GM21825 (cell line): Measurements from ENCODE around the gene PDE4A.
"Not testable (repeated sequence)": the region's sequence is repeated elsewhere in the genome, so short reads cannot be mapped to it uniquely, and the experiment has no call there.

Source experiments
- ATAC-seq: cut with Tn5 transposase; IDR thresholded peaks from one replicate; pipeline ENCODE4 v1.9.1; 2021; ENCODE audit warnings: mild to moderate bottlenecking, moderate library complexity; ENCODE audit not compliant: unreplicated experiment

Gene PDE4A

DNA sequence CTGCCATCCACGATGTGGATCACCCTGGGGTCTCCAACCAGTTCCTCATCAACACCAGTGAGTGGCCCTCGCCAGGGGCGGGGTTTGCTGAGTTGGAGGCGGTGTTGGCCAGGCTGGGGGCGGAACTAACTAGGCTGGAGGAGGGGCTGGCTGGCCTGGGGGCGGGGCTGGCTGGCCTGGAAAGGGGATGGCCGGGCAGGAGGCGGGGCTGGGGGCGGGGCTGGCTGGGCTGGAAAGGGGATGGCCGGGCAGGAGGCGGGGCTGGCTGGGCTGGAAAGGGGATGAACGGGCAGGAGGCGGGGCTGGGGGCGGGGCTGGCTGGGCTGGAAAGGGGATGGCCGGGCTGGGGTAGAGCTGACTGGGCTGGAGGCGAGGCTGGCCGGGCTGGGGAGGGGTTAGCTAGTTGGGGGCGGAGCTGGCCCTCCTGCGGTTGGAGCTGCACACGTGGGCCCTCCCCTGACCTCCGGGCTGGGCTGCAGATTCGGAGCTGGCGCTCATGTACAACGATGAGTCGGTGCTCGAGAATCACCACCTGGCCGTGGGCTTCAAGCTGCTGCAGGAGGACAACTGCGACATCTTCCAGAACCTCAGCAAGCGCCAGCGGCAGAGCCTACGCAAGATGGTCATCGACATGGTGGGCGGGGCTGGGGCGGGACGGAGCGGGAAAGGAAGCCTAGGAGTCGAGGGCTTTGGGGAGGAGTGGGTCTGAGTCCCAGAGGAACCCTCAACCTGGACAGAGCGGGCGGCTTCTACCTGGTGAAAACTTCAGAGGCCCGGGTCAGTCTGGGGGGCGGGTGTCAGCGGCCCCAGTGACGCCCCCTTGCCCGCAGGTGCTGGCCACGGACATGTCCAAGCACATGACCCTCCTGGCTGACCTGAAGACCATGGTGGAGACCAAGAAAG is 41.0 kb downstream of the PDE4A start:
- ATAC-seq: peak; percentile 83

DNA sequence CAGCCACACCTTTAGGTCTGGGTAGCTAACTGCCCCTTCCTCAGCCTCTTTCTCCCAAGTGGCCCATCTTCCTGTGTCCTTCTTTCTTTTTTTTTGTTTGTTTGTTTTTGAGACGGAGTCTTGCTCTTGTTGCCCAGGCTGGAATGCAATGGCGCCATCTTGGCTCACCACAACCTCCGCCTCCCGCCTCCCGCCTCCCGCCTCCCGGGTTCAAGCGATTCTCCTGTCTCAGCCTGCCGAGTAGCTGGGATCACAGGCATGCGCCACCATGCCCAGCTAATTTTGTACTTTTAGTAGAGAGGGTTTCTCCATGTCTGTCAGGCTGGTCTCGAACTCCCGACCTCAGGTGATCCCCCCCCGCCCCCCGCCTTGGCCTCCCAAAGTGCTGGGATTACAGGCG is 41.7 kb downstream of the PDE4A start:
- not testable (repeated sequence) for ATAC-seq

DNA sequence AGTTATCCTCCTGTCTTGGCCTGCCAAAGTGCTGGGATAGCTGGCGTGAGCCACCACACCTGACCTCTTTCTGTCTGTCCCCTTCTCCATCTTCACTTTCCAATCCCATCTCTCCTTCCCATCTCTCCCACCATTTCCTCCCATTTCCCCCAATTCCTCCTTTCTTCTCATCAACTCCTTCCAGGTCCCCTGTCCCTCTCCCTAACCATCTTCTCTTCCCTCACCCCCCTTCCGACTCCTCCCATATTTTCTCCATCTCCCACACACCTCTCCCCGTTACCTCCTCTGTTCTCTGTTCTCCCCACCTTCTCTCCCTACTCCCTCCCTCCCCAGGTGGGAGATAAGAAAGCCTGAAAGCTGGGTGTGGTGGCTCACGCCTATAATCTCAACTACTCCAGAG is 42.2 kb downstream of the PDE4A start:
- no peak for ATAC-seq

DNA sequence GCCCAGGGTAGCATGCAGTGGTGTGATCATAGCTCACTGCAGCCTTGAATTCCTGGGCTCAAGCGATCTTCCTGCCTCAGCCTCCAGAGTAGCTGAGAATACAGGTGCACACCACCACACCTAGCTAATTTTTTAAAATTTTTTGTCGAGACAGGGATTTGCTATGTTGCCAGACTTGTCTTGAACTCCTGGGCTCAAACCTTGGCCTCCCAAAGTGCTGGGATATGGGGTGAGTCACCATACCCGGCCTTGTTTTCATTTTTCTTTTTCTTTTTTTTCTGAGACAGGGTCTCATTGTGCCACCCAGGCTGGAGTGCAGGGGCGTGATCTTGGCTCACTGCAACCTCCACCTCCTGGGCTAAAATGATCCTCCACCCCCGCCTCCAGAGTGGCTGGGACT is 44.1 kb downstream of the PDE4A start:
- no peak for ATAC-seq

DNA sequence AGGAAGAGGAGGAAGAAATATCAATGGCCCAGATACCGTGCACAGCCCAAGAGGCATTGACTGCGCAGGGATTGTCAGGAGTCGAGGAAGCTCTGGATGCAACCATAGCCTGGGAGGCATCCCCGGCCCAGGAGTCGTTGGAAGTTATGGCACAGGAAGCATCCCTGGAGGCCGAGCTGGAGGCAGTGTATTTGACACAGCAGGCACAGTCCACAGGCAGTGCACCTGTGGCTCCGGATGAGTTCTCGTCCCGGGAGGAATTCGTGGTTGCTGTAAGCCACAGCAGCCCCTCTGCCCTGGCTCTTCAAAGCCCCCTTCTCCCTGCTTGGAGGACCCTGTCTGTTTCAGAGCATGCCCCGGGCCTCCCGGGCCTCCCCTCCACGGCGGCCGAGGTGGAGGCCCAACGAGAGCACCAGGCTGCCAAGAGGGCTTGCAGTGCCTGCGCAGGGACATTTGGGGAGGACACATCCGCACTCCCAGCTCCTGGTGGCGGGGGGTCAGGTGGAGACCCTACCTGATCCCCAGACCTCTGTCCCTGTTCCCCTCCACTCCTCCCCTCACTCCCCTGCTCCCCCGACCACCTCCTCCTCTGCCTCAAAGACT is 46.9 kb downstream of the PDE4A start:
- ATAC-seq: no peak

DNA sequence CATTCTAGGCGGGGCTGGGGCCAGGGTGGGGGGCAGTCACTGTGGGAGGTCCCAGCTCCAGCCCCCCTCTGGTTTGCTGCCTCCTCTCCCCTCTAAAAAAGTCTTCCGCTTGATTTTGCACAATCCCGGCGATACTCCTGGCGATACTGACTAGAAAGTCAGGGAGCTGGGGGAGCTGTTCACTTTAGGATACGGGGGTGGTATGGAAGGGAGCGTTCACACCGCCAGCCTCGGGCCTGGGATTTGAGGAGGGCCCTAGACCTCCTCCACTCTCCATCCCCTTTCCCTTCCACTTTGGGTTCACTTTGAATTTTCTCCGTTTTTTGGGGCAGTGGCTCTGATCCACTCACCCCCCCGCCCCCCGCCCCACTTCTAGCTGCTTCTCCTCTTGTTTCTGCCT is 47.8 kb downstream of the PDE4A start:
- no peak for ATAC-seq

DNA sequence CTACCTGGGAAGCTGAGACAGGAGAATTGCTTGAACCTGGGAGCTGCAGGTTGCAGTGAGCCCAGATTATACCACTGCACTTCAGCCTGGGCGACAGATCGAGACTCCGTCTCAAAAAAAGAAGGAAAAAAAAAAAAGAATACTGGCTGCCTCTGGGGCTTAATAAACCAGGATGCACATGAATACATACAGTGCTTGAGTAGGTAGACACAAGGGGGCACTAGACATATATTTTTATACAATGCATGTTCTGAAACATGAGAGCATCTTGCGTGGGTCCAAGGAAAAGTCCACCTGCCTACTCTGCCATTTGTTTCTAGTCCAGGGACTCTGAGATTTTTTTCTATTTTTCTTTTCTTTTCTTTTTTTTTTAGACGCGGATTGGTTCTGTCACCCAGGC is 51.6 kb downstream of the PDE4A start:
- no peak for ATAC-seq

DNA sequence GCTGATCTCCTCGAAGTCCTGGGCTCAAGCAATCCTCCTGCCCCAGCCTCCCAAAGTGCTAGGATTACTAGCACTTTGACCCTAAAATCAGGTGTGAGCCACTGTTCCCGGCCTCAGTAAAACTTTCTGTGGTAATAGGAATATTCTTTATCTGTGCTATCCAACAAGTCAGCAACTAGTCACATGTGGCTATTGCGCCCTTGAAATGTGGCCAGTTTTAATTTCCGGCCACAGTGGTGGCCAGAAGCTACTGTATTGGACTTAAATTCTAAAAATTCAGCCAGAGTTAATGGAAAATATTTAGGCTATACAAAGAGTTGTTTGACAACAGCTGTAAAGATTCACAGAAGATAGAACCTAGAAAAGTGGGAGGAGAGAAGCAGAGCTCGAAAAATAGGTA is 52.9 kb downstream of the PDE4A start:
- ATAC-seq: no peak

DNA sequence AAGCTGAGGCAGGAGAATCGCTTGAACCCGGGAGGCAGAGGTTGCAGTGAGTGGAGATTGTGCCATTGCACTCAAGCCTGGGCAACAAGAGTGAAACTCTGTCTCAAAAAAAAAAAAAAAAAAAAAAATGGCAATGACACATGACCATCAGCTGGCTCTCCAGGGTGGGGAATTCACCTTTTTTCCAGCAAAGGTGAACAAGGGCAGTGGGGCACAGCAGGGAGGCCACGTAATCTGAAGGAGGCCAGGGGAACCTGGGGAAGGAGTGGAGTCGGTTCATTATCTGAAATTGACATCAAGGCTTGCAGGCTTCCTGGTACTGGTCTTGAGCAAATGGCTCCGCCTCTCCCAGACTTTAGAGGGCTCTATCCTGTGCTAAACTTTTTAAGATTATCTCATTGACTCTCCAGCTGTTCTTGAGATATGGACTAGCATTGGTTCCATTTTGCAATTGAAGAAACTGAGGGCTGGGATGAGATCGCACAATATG is 54.7 kb downstream of the PDE4A start:
- ATAC-seq: no peak

DNA sequence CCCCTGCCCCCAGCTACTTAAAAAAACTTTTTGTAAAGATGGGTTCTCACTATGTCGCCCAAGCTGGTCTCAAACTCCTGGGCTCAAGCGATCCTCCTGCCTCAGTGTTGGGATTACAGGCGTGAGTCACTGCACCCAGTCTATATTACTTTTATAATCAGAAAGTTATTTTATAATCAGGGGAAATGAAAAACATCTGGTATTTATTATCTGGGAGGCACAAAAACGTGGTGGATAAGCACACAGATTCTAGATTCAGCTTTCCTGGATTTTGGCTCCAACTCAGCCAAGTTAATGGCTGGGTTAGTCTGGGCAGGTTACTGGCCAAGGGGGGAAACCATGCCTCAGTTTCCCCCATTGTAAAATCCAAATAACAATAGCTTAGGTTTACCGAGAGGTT is 58.1 kb downstream of the PDE4A start:
- no peak for ATAC-seq

DNA sequence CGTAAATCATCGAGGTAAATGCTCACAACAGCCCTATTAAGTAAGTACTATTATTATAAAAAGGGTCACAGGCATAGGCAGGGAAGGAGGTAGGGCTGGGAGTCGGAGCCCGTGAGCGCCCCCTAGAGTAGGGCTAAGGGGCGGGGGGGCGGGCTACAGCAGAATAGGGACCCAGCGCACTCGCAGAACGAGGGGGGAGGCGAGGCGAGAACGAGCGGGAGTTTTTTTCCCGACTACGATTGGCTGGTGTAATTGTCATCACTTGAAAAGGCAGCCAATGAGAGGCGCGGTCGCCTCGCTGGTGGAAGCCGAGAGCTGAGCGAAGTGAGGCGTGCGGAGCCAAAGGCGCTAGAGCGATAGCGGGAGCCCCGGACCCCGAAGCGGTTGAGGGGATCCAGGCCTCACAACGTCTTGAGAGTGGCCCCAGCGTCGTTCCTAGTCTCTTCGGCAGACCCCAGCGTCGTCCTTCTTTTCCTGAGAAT is 58.6 kb downstream of the PDE4A start:
- ATAC-seq: no peak

DNA sequence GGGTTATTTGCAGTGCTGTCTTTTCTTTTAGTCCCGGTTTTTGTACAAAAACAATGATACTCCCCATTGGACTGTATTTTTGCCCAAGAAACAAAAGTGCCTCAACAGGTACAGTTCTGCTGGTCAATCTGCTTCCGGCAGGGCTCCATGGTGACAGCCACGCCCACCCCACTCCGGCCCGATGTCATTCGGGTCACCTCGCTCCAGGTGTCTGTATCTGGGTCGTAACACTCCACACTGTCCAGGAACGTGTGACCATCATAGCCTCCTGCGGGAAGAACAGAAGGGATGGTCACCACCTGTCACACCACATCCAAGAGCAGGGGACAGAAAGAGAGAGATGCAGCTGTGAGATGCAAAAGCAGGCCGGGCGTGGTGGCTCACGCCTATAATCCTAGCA is 66.2 kb downstream of the PDE4A start:
- ATAC-seq: no peak

DNA sequence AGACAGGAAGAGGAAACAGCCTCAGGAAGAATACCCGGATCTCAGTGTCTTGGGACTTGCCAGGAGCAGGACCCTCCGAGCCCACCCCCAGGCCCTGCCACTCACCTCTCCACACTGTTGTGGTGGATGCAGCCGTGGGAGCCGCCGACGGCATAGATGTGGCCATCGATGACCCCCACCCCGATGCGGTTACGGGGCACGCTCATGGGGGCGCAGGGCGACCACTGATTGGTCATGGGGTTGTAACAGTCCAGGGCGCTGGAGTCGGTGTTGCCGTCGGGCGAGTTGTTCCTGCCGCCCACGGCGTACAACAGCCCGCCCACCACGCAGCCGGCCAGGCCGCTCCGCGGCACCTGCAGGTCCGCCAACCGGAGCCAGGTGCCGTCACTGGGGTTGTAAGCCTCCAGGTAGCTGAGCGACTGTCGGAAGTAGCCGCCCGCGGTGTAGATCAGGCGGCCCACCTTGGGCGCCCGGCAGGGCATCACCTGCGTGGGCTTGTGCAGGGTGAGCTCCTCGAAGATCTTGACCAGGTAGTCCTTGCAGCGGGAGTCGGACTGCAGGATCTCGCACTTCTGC is 71.2 kb downstream of the PDE4A start:
- ATAC-seq: no peak

DNA sequence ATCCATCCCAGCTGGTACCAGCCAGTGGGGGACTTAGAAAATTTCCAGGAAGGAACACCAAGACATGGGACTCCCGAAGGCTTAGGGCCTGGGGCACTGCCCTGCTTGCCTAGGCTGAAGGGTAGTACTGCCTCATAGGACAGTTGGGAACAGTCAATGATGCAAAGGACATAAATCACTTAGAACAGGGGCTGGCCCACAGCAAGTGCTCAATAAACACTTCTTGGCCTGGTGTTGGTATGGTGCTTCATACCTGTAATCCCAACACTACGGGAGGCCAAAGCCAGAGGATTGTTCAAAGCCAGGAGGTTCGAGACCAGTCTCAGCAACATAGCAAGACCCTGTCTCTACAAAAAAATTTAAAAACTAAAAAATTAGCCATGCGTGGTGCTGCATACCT is 77.0 kb downstream of the PDE4A start:
- no peak for ATAC-seq

DNA sequence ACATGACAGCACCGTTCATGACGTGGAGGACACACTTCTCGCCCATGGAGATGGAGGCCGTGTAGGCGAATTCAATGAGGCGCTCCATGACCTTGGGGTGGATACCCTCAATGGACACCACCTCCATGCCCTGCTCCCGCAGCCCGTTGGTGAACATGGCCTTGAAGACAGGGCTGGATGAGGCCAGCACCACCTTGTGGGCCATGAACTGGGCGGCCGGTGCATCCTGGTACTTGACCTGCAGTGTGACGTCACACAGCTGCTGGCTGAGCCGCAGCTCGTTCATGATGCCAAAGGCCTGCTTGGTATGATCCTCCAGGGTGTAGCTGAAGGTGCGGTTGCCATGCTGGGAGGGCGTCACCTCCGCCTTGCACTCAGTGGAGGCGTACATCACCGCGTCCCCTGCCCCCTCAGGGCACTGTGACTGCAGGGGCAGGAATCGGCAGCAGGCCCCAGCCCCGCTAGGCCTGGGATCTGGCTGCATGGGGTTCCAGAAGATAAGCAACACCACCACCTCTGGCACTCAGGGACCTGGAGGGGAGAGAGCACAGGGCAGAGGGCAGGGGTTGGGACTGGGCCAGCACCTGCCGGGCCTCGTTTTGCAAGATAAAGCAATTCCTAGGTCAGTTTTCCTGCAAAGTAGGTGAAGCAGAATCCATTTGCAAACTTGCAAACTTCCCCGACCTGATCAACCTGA is 79.4 kb downstream of the PDE4A start:
- ATAC-seq: no peak

DNA sequence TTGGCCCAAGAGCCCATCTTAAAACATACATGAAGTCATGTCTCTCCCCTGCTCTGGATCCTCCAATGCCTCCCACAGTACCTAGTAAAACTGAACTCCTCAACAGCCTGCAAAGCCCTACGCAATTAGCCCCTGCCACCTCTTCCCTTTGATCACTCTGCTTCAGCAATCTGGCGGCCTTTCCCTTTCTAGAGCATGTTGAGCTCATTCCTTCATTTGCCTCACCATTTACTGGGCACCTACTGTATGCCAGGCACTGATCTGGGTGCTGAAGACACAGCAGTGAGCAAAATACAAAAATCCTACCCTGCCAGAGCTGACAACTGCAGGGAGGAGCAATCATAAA is 79.9 kb downstream of the PDE4A start:
- no peak for ATAC-seq

DNA sequence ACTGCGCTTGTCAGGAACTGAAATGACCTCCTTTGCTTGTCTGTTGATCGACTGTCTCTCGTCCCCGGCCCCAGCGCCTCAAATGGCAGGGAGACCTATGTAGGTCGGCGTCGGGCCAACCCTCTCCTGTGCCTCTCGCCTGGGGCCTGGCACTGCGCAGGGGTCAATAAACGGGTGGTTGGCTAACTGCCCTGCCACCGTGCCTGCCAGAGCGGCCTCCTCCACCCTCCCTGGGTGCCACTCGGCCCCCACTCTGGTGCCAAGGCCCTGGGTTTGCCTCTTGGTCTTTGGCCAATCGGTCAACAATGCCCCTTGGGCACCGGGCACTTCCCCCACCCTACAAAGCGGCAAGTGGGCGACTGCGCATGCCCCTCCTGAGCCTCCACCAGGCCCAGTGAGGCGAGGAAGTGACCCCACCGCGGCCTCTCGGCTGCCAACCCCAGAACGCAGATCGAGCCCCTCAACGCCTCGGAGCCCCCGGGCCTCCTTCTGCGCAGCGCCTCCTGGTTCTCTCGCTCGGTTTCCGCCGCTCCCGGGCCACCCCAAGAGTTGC is 81.7 kb downstream of the PDE4A start:
- peak; percentile 37 for ATAC-seq

DNA sequence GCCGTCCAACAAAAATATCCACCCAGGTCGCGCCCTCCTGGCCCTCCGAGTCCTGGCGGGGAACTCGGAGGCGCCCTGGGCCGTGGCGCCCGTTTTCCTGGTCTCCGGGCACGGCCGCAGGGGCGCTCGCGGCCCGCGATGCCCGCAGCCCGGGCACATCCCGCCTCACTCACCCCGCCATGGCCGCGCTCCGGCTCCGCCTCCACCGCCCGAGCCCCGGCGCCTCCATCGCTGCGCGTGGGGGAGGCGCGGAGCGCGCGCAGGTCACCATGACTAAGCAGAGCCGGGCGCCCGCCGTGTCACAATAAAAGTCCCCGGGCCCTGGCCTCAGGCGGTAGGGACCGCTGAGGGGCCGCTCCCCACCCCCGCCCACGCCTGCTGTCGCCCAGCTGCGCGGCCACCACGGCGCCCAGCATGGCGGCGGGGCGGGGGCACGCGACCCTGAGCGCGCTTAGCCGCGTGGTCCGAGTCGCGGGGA is 82.2 kb downstream of the PDE4A start:
- peak; percentile 83 for ATAC-seq

DNA sequence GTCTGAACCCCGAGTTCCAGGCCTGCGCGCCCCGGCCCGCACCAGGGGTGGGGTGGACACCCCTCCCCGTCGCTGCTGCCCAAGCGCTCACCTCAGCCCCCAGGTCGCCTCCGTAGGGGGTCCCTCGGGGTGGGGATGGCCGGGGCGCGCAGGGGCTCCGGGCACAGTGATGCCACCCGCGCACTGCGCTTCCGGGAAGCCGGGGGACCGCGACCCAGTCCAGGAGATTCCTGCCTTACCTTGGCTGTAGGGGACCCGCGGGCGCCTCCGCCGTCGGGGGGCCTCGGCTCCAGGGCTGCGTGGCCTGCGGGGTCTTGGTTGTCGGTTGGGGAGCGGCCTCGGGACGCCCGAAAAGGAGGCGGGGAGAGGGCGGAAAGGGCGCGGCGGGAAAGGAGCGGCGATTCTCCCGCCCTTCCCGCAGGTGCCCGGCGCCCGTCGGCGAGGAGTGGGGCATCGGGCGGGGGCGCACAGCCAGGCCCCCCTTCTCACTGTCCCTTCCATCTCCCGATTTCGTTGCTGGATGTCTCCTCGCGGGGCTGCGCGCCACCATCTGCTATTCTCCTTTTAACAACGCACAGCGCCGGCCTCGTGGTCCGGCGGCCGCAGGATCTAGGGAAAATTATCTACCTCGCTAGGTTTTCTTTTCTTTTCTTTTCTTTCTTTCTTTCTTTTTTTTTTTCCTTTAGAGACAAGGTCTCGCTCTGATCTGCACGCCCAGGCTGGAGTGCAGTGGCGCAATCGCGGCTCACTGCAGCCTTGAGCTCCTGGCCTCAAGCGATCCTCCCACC is 82.9 kb downstream of the PDE4A start, which contains the start of gene KEAP1:
TSS of gene KEAP1 (minus strand) at position 355 of the 788 bp plus-strand sequence. CDS start 3,323 bp downstream, outside the sequence.
- peak; percentile 28 for ATAC-seq
